CD4-positive, CD25-positive, alpha-beta regulatory T cell (primary cell): ENCODE results near the gene OR1I1. TPM values are rescaled to one million over a fixed set of nuclear protein-coding genes. Genes with fewer than 3 reads are reported as not detected.
A peak's percentile ranks its signal among the peaks of the same experiment; 100 is the strongest.

Experiments
- ATAC-seq, 2 donors: fragments of 150-1000 bp; cut with Tn5 transposase; one replicate each; pipeline ENCODE4 v1.10.0; 2021; ENCODE audit warnings: low read depth in 2 of 2, moderate number of reproducible peaks in 2 of 2, moderate library complexity in 1 of 2
- DNase-seq, 3 donors: peaks; one replicate each; pipeline versions ENCODE4 v3.0.0 to v3.0.0-alpha.2; 2012 to 2022; ENCODE audit warnings: mixed read lengths in 1 of 3
- H3K27ac ChIP-seq: one replicate; pipeline ENCODE4 v1.7.0; 2013; ENCODE audit warnings: mild to moderate bottlenecking, low read length; ENCODE audit not compliant: insufficient read depth, poor library complexity, severe bottlenecking
- H3K27me3 ChIP-seq: one replicate; pipeline ENCODE4 v1.7.0; 2013; ENCODE audit warnings: low read length; ENCODE audit not compliant: control insufficient read depth, insufficient read depth
- H3K36me3 ChIP-seq: one replicate; pipeline ENCODE4 v1.7.0; 2013; ENCODE audit warnings: mild to moderate bottlenecking, low read length, moderate library complexity; ENCODE audit not compliant: control insufficient read depth, insufficient read depth
- H3K4me1 ChIP-seq: 2 replicates; pipeline ENCODE4 v1.7.0; 2013; ENCODE audit warnings: mild to moderate bottlenecking, low read length; ENCODE audit not compliant: insufficient read depth, control insufficient read depth, poor library complexity, severe bottlenecking
- H3K4me3 ChIP-seq: one replicate; pipeline ENCODE4 v1.7.0; 2013; ENCODE audit warnings: low read depth, mild to moderate bottlenecking, low read length, moderate library complexity
- H3K9me3 ChIP-seq, 2 experiments: 1 replicate in 1 of 2; 2 replicates in 1 of 2; pipeline ENCODE4 v1.7.0; 2013; ENCODE audit warnings: low read length in 2 of 2, mild to moderate bottlenecking in 1 of 2, moderate library complexity in 1 of 2; ENCODE audit not compliant: control insufficient read depth in 2 of 2
- H3K27ac Mint-ChIP-seq, 3 donors: one replicate each; pipeline ENCODE4 v1.8.0; 2020 to 2022; ENCODE audit warnings: mild to moderate bottlenecking in 3 of 3, mixed read lengths in 3 of 3, moderate library complexity in 2 of 3
- H3K27me3 Mint-ChIP-seq: one replicate; pipeline ENCODE4 v1.8.0; 2022; ENCODE audit warnings: mild to moderate bottlenecking, mixed read lengths
- H3K36me3 Mint-ChIP-seq: one replicate; pipeline ENCODE4 v1.8.0; 2020; ENCODE audit warnings: mixed read lengths
- H3K4me1 Mint-ChIP-seq, 4 donors: one replicate each; pipeline ENCODE4 v1.8.0; 2020 to 2022; ENCODE audit warnings: mixed read lengths in 4 of 4, mild to moderate bottlenecking in 1 of 4
- H3K4me3 Mint-ChIP-seq, 4 donors: one replicate each; pipeline ENCODE4 v1.8.0; 2020 to 2022; ENCODE audit warnings: mild to moderate bottlenecking in 4 of 4, mixed read lengths in 4 of 4, moderate library complexity in 3 of 4
- H3K9me3 Mint-ChIP-seq, 7 donors: one replicate each; pipeline ENCODE4 v1.8.0; 2020 to 2022; ENCODE audit warnings: mixed read lengths in 7 of 7, mild to moderate bottlenecking in 3 of 7, moderate library complexity in 2 of 7
- polyA plus RNA-seq, 4 donors: library from polyadenylated mRNA; unstranded; fragments of 300-500 nt; fragmentation: Illumina TruSeq; gene quantifications; one replicate each; pipeline ENCODE4 v1.2.3, GENCODE V29; 2021
- total RNA-seq: library from RNA; stranded (reverse); gene quantifications from one replicate; pipeline ENCODE4 v1.2.3, GENCODE V29; 2022

Gene OR1I1
- total and polyA plus RNA-seq, 5 donors from 2014 or later = not detected

DNA sequence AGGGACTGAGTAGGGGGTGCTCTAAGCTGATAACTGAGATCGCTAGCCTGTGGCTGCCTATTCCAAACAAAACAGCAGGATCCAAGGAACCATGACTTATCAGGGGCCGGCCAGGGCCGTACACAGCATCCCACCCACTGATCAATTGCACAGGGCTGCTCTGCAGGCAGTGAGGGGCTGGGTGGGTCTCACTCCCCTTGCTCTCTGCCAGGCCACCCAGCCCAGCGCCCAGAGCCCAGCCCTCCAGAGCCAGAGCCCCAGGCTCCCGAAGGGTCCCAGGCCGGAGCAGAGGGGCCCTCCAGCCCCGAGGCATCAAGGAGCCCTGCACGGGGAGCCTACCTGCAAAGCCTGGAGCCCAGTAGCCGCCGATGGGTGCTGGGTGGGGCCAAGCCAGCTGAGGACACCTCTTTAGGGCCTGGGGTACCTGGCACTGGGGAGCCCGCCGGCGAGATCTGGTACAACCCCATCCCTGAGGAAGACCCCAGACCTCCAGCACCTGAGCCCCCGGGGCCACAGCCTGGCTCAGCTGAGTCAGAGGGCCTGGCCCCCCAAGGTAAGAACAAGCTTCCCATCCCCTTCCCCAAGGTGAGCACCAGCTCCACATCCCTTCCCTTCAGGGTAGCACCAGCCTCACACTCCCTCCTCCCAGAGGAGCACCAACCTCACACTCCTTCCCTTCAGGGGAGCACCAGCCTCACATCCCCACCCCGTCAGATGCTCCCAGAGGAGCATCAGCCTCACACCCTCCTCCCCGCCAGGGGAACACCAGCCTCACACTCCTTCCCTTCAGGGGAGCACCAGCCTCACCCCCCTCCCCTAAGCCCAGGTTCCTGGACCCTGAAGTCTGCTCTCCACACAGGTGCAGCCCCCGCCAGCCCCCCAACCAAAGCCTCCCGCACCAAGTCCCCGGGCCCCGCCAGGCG, 27.1 kb downstream of the OR1I1 start:
- Histone ChIP-seq H3K4me3 (no peak overlapping the region), H3K4me1 (peaks cover 6% of the 10 kb centered on the region), H3K27ac (no peak overlapping the region), H3K27me3 (peaks cover 9% of the 10 kb centered on the region), H3K9me3 (peaks cover 4 to 5% of the 10 kb centered on the region in 2 experiments), H3K36me3 (no peaks in the 10 kb centered on the region)
- no peak for ATAC-seq
- DNase-seq = no peak
- H3K4me1 Mint-ChIP-seq = peaks cover 0 to 18% (median 3%) of the 10 kb centered on the region in 4 donors
- peaks cover 32% of the 10 kb centered on the region for H3K27me3 Mint-ChIP-seq
- peak overlapping the region in 2 of 3 donors; percentile 9 to 32 for H3K27ac Mint-ChIP-seq
- no peaks in the 10 kb centered on the region for H3K36me3 Mint-ChIP-seq
- H3K4me3 Mint-ChIP-seq = no peak overlapping the region
- peaks cover 0 to 11% (median 4%) of the 10 kb centered on the region in 7 donors for H3K9me3 Mint-ChIP-seq

DNA sequence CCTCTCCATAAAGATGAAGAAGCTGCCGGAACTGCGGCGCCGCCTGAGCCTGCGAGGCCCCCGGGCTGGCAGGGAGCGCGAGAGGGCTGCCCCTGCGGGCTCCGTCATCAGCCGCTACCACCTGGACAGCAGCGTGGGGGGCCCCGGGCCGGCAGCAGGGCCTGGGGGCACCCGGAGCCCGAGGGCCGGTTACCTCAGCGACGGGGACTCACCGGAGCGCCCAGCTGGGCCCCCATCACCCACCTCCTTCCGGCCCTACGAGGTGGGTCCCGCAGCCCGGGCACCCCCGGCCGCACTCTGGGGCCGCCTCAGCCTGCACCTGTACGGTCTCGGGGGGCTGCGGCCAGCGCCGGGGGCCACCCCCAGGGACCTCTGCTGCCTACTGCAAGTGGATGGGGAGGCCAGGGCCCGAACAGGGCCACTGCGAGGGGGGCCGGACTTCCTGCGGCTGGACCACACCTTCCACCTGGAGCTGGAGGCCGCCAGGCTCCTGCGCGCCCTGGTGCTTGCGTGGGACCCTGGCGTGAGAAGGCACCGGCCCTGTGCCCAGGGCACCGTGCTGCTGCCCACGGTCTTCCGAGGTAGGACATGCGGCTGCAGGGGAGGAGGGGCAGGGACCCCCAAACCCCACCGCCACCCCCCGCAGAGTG, 27.9 kb downstream of the OR1I1 start:
- H3K27me3 Mint-ChIP-seq = peaks cover 24% of the 10 kb centered on the region
- H3K27me3 ChIP-seq = peaks cover 9% of the 10 kb centered on the region
- peaks cover 0 to 4% (median 2%) of the 10 kb centered on the region in 7 donors for H3K9me3 Mint-ChIP-seq
- ATAC-seq = no peak
- no peaks in the 10 kb centered on the region for H3K36me3 ChIP-seq
- no peak overlapping the region for H3K4me3 ChIP-seq
- no peak for DNase-seq
- no peak overlapping the region for H3K4me3 Mint-ChIP-seq
- H3K9me3 ChIP-seq = no peaks in the 10 kb centered on the region
- peaks cover 6% of the 10 kb centered on the region for H3K4me1 ChIP-seq
- no peak overlapping the region for H3K27ac Mint-ChIP-seq
- no peaks in the 10 kb centered on the region for H3K36me3 Mint-ChIP-seq
- peaks cover 0 to 18% (median 3%) of the 10 kb centered on the region in 4 donors for H3K4me1 Mint-ChIP-seq
- no peak overlapping the region for H3K27ac ChIP-seq

DNA sequence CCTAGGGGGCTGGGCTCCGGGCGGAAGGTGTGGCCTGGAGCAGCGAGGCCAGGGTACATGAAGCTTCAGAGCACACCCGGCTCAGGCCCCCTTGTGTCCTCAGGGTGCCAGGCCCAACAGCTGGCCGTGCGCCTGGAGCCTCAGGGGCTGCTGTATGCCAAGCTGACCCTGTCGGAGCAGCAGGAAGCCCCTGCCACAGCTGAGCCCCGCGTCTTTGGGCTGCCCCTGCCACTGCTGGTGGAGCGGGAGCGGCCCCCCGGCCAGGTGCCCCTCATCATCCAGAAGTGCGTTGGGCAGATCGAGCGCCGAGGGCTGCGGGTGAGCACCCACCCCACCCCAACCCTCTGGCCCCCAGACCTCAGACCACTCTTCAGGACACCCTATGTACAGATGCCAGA, 28.4 kb downstream of the OR1I1 start:
- Histone ChIP-seq H3K27me3 (peaks cover 9% of the 10 kb centered on the region), H3K27ac (no peak overlapping the region), H3K36me3 (peaks cover 1% of the 10 kb centered on the region), H3K4me3 (no peak overlapping the region), H3K4me1 (peaks cover 6% of the 10 kb centered on the region), H3K9me3 (no peaks in the 10 kb centered on the region)
- Mint-ChIP-seq H3K27me3 (peaks cover 22% of the 10 kb centered on the region), H3K9me3 (peaks cover 0 to 4% (median 0%) of the 10 kb centered on the region in 7 donors), H3K36me3 (no peaks in the 10 kb centered on the region), H3K27ac (no peak overlapping the region), H3K4me3 (no peak overlapping the region), H3K4me1 (peaks cover 0 to 17% (median 3%) of the 10 kb centered on the region in 4 donors)
- ATAC-seq (no peak), DNase-seq (no peak)

DNA sequence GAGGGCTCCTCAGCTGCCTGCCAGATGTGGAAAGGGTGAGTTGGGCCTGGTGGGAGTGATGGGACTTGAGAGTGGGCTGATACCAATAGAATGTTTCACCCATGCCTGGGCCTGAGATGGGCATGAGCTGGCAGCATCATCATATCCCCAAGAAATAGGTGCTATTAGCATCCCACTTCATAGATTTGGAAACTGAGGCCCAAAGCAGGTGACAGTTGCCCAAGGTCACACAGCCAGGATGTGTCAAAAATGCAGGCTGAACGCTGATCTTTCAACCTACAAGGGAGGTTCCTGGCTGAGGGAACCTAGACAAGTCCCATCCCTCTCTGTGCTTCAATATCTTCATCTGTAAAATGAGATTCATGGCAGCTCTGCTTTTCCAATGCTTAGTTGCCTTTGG, 29.7 kb downstream of the OR1I1 start:
- no peak for ATAC-seq
- H3K27ac Mint-ChIP-seq = no peak overlapping the region
- peaks cover 0 to 11% (median 3%) of the 10 kb centered on the region in 4 donors for H3K4me1 Mint-ChIP-seq

DNA sequence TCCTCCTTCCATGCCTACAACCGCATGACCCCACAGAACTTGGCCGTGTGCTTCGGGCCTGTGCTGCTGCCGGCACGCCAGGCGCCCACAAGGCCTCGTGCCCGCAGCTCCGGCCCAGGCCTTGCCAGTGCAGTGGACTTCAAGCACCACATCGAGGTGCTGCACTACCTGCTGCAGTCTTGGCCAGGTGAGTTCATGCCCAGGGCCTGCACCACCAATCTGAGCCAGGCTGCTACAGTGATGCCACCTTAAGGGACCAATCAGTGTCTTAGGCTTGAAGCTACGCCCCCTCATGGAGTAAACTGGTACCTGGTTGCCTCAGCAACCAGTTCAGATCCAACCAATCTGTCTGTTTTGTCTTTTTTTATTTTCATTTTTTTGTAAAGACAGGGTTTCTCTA, 30.4 kb downstream of the OR1I1 start:
- peaks cover 8% of the 10 kb centered on the region for H3K36me3 Mint-ChIP-seq
- peaks cover 0 to 8% (median 3%) of the 10 kb centered on the region in 4 donors for H3K4me1 Mint-ChIP-seq
- no peaks in the 10 kb centered on the region for H3K9me3 ChIP-seq
- no peak overlapping the region for H3K4me3 ChIP-seq
- H3K4me1 ChIP-seq = peaks cover 6% of the 10 kb centered on the region
- peaks cover 0 to 4% (median 0%) of the 10 kb centered on the region in 7 donors for H3K9me3 Mint-ChIP-seq
- no peaks in the 10 kb centered on the region for H3K27me3 ChIP-seq
- no peak overlapping the region for H3K27ac ChIP-seq
- peaks cover 9% of the 10 kb centered on the region for H3K27me3 Mint-ChIP-seq
- H3K36me3 ChIP-seq = peaks cover 12% of the 10 kb centered on the region
- peak overlapping the region in 2 of 3 donors; percentile 48 to 57 for H3K27ac Mint-ChIP-seq
- no peak for ATAC-seq
- no peak overlapping the region for H3K4me3 Mint-ChIP-seq
- no peak for DNase-seq

More for the DNA sequence above, 29.7 kb downstream of the OR1I1 start:
- Histone ChIP-seq H3K27ac (no peak overlapping the region), H3K4me1 (peaks cover 6% of the 10 kb centered on the region), H3K4me3 (no peak overlapping the region), H3K27me3 (peaks cover 3% of the 10 kb centered on the region), H3K9me3 (no peaks in the 10 kb centered on the region), H3K36me3 (peaks cover 9% of the 10 kb centered on the region)
- Mint-ChIP-seq H3K9me3 (peaks cover 0 to 4% (median 0%) of the 10 kb centered on the region in 7 donors), H3K4me3 (no peak overlapping the region), H3K36me3 (peaks cover 4% of the 10 kb centered on the region), H3K27me3 (peaks cover 12% of the 10 kb centered on the region)
- no peak for DNase-seq

GRCh38 chr19:15113245-15114152, 31.5 kb downstream of the OR1I1 start:
- H3K27ac Mint-ChIP-seq = no peak overlapping the region
- no peaks in the 10 kb centered on the region for H3K9me3 Mint-ChIP-seq
- peaks cover 0 to under 1% (median 0%) of the 10 kb centered on the region in 4 donors for H3K4me1 Mint-ChIP-seq
- Histone ChIP-seq H3K36me3 (peaks cover 24% of the 10 kb centered on the region), H3K27ac (no peak overlapping the region), H3K27me3 (no peaks in the 10 kb centered on the region), H3K4me1 (no peaks in the 10 kb centered on the region), H3K4me3 (no peak overlapping the region), H3K9me3 (no peaks in the 10 kb centered on the region)
- ATAC-seq (no peak), DNase-seq (no peak)
- H3K36me3 Mint-ChIP-seq = peaks cover 18% of the 10 kb centered on the region
- H3K4me3 Mint-ChIP-seq = no peak overlapping the region
- peaks cover 2% of the 10 kb centered on the region for H3K27me3 Mint-ChIP-seq

DNA sequence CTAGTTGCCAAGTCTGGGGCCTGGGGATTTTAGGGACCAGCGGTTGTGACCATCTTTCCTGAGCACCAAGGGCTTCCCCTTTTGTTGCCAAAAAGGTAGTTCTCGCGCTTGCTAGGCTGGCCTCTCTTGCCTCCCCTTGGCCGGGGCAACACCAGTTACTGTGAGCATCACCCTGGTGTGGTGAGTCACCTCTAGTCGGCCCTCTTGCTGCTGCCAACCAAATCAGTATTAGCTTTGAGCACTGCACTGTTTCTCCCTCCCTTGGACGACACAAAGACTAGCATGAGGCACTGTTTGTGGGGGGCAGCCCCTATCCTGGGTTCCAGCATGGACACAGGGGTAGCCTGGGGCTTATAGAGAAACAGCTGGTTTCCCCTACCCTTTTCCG, 32.1 kb downstream of the OR1I1 start:
- no peak for DNase-seq
- Mint-ChIP-seq H3K9me3 (no peaks in the 10 kb centered on the region), H3K4me3 (no peak overlapping the region), H3K27ac (no peak overlapping the region), H3K4me1 (no peaks in the 10 kb centered on the region), H3K27me3 (no peaks in the 10 kb centered on the region), H3K36me3 (peaks cover 24% of the 10 kb centered on the region)
- H3K4me1 ChIP-seq = no peaks in the 10 kb centered on the region
- H3K4me3 ChIP-seq = no peak overlapping the region
- H3K36me3 ChIP-seq = peaks cover 30% of the 10 kb centered on the region
- H3K27me3 ChIP-seq = no peaks in the 10 kb centered on the region
- no peaks in the 10 kb centered on the region for H3K9me3 ChIP-seq
- ATAC-seq = no peak
- H3K27ac ChIP-seq = no peak overlapping the region
